IPS DF 4.7 (cell line): ENCODE measurements around the gene TMEM132A.

ENCODE experiments used
- DNase-seq: peaks from one replicate; pipeline ENCODE4 v3.0.0-alpha.2; 2013; ENCODE audit warnings: low spot score; ENCODE audit errors: extremely low read depth

The TMEM132A gene, protein sequence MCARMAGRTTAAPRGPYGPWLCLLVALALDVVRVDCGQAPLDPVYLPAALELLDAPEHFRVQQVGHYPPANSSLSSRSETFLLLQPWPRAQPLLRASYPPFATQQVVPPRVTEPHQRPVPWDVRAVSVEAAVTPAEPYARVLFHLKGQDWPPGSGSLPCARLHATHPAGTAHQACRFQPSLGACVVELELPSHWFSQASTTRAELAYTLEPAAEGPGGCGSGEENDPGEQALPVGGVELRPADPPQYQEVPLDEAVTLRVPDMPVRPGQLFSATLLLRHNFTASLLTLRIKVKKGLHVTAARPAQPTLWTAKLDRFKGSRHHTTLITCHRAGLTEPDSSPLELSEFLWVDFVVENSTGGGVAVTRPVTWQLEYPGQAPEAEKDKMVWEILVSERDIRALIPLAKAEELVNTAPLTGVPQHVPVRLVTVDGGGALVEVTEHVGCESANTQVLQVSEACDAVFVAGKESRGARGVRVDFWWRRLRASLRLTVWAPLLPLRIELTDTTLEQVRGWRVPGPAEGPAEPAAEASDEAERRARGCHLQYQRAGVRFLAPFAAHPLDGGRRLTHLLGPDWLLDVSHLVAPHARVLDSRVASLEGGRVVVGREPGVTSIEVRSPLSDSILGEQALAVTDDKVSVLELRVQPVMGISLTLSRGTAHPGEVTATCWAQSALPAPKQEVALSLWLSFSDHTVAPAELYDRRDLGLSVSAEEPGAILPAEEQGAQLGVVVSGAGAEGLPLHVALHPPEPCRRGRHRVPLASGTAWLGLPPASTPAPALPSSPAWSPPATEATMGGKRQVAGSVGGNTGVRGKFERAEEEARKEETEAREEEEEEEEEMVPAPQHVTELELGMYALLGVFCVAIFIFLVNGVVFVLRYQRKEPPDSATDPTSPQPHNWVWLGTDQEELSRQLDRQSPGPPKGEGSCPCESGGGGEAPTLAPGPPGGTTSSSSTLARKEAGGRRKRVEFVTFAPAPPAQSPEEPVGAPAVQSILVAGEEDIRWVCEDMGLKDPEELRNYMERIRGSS

DNA sequence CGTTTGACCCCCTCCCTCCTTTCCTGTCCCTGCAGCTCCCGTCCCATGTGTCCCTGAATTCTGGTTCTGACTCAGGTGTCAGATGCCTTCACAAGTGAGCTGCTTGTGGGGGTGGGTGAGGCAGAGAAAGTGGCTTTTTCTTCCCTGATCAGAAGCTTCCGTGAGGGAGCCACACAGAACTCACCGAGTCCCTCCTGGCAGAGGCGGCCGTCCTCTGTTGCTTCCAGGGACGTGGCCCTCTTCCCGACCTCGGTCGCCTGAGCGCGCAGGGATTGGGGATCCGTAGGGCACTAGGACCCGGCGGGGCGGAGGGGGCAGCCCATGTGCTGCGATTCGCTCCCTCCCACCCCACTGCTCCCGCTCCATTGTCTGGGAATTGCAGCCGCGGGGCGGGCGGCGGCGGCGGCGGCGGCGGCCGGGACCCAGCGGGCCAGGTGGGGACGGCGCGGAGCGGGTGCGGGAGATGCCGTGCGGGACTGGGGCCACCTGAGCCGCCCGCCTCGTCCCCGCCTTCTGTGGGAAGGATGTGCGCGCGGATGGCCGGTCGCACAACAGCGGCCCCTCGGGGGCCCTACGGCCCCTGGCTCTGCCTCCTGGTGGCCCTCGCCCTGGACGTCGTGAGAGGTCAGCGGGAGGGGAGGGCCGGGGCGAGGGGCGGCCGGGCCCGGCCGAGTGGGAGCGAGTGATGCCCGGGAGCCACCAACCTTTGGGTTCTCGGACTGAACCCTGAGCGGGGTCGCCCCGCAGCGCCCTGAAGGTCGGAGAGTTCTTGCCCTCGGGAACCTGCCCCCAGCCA is at the start of gene TMEM132A:
TSS of gene TMEM132A (plus strand) at position 351 of the 796 bp plus-strand sequence. CDS start at position 525, 174 bp downstream.
- no peak for DNase-seq

DNA sequence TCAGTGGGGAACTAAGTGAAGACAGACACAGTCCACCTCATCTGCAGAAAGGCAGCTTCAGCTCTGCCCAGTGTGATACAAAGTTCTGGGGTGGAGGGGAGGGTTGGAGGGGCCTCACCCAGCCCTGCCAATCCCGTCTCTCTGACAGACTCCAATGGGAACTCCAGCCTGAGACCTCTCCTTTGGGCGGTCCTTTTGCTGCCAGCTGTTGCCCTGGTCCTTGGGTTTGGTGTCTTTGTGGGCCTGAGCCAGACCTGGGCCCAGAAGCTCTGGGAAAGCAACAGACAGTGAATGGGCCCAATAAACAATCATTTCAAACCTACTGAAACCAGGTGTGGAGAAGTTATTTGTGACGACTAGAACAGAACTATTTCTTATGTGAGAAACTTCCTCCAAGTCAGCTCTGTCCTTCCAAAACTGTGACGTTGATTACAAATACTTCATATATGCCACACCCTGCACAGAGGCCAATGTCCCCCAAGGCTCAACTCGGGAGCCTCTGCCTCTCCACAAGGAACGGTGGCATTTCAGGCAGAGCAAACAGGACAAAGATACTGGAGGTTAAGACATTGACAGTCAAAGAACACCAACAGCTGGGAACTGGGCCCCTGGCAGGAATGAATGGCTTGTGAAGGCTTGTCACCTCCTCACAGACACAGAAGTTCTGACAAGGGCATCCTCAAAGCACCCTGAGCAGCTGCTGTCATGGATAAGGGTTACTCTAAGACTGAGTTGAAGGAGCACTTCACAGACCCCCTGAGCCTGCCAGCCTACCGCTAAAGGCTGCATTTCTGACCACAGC is 48.7 kb upstream of the TMEM132A start:
- DNase-seq: no peak

DNA sequence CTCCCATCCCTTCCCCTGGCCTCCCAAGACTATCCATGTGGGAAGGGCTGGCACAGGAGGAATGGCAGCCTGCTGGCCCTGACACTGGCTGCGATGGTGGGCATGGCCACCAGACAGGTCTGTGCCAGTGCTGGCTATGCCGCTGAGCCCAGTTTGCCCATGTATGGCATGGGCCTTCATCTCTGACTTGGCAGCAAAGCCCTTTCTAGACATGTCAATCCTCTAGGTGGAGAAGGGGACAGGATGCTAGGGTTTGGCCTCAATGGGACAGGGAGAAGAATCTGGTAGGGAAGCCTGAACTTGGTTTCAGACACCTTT is 48.1 kb upstream of the TMEM132A start:
- no peak for DNase-seq

DNA sequence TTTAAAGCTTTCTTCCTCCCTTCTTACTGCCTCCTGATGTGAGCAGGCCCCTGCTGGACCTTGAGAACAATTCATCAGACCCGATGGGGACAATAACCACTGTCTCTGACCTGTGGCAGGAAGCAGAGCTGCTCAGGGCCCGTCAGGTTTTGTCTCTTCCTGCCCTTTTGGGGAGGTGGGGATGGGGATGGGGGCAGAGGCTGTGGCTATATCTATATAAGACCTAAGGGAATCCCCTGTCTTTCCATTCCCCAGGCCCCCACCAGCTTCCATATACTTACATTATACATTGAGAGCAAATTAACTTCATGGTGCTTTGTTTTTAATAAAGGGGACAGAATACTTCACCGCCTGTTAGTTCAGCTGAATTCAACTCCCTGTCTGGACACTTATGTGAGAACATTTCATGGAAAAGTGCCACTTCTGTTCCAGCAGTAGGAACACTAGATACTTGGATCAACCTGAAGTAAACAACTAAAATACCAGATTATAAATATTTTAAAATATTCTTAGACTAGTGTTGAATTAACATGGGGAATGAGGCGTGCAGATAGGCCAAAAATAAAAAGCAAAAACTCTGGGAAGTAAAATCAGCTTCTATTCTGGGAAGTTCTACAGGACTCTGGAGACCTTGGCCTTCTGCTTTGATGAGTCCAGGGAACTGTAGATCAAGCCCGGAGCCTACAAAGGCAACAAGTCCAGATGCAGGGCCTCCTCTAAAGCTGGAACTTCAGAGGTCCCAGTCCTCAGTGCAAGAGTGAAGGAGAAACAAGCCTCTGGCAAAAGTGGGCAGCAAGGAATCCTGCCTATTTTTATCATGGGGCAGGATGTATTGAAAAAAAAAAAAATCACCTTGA is 45.8 kb upstream of the TMEM132A start:
- no peak for DNase-seq

DNA sequence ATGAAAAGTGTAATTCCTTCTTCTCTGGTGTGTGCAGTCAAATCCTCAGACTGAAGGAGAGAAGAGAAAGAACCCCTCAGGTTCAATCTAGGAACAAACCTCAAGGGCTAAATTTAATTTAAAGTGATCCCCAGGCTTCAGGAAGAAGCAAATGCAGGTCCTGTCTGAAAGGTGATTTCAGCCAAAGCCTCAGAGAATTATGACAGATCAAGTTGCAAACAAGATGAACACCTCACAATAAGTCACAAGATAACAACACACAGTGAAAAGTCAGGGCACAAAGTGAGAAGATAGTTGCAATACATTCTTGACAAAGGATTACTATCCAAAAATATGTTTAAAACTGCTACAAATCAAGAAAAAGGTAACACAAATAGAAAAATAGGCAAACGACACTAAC is 45.2 kb upstream of the TMEM132A start:
- no peak for DNase-seq

DNA sequence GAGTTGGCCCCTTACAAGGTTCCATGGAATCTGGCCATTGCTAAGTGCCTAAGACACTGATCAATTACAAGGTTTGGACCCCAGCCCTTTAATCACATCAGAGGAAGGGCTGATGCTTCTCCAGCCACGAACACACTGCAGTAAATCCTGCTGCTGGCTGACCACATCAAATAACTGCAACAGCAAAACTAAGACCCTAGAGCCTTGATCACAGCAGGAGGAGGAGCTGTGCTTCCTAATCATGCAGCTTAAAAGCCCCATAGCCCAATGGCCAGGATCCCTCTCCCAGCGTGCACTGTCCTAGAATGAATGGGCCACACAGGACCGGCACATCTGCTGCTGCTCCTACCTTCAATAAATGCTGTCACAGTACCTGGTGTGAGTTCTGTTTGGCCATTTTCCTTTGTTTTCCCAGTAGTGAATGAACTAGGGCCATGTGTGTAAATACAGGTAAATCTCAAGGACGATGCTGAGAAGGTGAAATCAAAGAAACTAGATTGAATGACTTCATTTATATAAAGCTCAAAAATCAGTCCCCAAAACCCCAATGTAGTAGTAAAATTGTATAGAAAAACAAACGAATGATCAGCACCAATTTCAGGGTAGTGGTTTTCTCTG is 44.2 kb upstream of the TMEM132A start:
- DNase-seq: no peak

DNA sequence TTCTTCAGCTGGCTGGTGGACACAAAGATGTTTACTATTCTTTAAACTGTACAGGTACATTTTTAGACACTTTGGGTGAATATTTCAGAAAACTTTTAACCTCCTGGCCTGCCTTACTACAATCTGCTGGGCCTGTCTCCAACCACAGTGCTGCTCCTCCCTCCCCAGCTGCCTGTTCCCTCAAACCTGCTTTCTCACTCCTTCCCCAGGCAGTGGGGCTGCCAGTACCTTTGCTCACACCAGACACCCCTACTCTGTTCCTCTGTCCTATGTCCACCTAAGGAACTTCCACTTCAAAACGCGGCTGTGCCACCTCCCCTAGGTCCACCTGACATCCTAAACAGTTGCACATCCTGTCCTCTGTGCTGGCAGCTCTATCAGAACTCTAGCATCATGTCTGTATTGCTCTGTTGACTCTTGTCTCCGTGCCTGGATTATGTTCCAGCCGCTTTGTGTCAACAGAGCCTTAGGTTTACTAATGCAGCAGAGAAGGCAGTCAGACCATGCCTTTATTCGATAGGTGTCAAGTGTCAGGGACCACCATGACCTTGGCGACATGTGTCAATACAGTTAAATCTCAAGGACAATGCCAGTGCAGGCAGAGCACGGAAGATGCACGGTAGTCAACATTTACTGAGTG is 43.5 kb upstream of the TMEM132A start:
- no peak for DNase-seq

DNA sequence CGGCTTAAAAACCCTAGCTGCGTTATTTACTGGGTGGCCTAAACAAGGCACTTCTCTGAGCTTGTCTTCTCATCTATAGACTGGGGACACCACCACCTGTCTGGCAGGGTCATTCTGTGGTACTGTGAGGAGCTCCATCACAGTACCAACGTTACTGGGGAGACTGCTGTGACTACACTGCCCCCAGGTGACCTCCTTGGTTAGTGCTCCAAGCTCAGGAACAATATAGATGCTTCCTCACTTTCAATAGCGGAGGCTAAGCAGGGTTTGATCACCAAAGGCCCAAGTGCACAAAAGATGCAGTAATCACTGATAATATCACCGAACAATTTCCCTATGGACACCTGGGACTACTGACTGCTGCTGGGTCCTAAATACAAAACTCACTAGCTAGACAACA is 36.7 kb upstream of the TMEM132A start:
- no peak for DNase-seq

DNA sequence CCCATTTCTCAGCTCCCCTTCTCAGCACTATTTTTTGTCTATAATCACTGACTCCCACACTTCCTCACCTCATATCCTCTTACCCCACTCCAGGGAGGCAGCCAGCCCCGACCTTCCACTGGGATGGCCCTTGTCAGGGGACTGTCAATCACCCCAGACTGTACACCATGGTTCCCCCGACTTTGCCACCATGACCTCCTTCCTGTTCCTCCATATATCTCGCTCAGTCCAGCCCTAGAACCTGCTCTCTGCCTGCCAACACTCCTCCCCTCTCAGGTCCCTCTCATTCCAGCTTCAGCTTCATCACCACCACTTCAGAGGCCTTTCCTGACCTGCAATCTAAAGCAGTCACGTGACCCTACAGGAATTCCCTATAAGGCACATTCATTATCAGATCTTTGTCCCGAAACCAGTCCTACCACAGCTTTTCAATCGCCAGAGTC is 34.4 kb upstream of the TMEM132A start:
- DNase-seq: no peak

DNA sequence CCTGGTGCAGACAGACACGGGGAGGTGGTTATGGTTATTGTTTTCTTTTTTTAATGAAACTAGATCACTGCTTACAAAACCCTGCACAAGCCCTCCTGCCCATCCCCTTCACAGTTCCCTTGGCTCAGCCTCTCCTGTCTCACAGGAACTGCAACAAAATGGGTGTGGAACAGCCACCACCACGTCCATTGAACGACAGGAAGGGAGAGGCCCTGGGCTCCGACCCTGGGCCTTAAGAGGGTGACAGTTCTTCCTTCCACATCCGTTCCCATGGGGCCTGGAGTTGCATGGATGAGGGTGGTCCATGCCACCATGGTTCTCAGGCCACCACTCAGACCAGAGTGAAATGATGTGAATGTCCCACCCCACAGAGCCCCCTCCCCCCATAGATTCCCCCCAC is 33.6 kb upstream of the TMEM132A start:
- DNase-seq: no peak

DNA sequence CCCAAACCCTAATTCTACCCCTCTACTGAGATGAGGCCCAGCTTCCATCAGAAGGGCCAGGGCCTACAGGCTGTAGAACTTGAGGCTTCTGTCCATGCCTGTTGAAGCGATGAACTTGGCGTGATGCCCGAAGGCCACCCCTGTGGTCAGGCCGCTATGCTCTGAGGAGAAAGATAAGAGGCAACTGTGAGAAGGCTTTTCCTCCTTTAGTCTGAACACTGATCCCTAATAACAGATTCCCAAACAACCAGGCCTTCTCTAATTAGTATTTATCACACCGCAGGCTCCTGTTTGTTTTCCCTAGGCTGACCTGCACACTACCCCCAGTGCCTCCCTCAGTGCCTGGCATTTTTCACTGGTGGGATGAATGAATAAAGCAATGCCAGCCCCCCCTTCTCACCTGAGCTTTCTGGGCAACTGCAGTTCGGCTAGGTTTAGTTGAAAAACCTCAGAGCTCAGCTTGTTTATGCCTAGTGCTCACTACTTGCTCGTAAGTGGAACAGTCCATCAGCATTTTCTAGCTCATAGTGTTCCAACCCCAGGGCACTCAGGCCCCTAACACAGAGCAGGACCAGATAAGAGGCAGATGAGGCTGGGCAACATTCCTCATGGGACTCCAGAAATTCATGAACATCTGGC is 33.0 kb upstream of the TMEM132A start:
- DNase-seq: no peak

DNA sequence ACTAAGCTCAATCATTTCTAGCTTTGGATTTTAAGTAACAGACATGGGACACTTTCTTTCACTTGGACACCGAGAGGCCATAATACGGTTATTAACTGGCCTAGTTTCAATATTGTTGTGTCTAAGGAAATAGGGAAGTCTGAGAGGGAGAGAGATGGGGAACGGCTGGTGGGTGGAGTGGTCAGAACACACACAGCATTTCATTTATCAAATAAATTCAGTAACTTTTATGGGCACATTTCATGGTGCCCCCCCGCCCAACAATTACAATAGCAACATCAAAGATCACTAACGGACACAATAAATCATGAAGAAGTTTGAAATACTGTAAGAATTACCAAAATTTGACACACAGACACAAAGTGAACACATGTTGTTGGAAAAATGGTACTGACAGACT is 28.6 kb upstream of the TMEM132A start:
- no peak for DNase-seq

DNA sequence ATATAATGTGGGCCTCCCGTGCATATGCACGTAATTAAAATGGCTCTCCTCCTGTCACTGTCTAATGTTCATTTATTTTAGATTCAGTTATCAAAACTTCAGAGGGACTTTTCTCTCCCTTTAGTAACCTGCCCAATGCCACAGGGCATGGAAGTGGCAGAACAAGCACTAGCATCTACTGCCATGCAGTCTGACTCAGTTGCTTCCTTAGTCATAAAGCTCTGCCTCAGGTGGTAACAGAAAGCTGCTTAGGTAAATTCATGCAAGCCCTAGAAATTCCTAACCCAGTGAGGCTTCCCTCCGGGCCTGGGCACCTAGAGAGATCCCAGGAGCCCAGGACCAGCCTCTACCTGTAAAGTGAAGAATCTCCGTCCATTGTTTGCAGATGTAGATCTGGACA is 26.8 kb upstream of the TMEM132A start:
- no peak for DNase-seq

DNA sequence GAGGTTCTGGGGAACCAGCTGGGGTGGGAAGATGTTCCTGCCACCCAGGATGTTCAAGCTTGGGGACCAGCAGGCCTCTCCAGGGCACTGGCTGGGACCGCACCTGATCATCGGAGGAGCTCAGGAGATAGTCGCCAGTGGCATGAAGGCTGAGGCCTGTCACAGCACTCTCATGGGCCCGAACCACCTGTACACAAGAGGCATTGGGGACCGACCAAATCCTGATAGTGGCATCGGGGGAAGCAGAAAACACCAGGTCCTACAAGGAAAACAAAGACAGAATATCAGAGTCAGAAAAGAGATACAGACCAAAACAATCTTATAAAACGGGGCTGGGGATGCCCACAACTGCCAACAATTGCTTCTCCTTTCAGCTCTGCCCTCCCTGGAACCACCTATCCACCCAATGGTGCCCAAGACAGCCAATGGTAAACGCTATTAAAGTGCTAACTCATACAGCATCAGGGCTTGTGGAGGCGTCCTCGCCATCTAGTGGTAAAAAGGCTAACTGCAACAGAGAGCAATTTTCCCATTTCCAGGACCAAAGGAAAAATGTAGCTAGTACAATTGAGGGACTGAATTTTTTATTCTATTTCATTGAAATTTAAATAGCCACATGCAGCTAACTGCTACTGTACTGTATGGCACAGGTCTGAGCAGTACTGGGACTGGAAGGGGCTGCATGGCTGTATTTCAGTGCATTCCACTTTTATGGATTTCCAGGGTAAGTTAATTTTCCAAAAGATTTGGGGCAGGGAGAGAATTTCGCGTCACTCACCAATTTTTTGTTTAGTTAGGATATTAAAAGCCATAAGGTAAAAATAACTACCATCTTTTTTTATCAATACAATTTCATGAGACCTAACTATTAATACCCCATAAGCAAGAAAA is 25.0 kb upstream of the TMEM132A start:
- no peak for DNase-seq

DNA sequence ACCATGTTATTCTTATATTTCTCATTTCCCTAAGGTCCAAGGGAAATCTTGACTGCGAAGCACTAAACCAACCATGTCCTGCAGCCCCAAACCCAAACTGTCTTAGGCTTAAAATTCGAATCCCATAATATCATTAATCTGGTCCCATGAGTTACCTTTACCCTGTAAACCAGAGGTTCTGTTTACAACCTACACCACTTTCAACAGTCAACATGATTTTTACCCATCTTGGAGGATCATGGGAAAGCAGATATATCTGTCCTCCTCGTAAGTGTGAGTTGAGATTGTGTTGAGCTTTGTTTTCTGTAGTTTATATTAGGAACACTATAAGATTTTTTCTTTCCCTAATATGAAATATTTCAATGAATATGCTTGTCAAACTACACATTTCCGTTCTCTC is 24.3 kb upstream of the TMEM132A start:
- DNase-seq: no peak

DNA sequence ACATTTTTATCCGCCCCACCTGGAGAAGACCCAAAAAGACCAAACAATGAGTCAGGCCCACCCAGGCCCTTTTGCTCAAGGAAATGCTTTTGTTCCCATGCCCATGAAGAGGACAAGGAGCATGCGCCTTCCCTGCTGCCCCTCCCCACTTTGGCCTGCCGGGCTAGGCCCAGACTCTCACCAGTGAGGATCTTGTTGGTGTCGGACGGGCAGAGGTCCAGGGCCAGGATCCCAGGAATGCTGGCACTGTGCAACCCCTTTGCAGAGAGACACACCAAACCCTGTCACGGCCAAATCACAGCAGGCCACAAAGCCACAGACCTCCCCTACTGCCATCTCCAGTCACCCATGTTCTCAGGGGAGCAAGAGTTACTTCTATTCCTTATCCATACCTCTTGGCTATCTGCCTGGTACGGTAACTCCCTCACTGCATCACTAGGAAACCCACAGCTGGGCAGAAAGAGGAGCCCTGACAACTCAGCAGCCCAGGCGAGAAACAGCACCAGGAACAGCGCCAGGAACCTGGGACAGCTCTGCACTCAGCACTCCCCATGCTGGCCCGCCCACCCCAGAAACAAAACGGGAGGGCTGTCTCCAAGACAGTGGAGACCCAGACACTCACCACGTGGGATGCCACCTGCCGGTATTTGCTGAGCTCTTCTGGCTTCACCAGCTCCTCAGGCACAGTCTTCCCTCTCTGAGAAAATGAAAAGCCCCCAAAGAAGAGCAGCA is 23.4 kb upstream of the TMEM132A start:
- no peak for DNase-seq

DNA sequence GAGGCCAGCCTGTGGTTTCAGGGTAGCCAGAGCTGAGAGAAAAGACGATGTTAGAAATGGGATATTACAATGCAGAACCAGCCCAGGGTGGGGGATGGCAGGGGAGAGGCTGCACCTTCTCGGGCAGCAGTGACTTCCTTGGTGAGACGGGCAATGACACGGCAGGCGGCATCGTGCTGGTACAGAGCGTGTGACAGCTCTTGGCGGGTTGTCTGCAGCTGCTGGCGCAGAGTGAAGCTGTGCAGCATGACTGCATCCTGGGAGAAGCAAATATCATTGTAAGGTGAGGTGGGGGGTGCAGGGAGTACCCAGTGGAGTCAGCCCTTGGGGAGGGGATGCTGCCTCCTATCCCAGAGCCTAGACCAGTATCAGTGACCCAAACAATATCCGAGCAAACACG is 21.6 kb upstream of the TMEM132A start:
- DNase-seq: no peak
